Ecto neural progenitor cell (in vitro differentiated cells): Measurements from ENCODE around the gene REV3L.
"Not testable (repeated sequence)": the region's sequence is repeated elsewhere in the genome, so short reads cannot be mapped to it uniquely, and the experiment has no call there.

Source experiments
- DNase-seq: peaks from one replicate; pipeline ENCODE4 v3.0.0-alpha.2; 2018; ENCODE audit warnings: low spot score

The REV3L gene

GRCh38 chr6:111260570-111261298 lies 222.3 kb downstream of the REV3L start:
- no peak for DNase-seq

- peak; percentile 98 for DNase-seq
These were observed 223.8 kb downstream of the REV3L start for GRCh38 chr6:111259089-111259831.

GRCh38 chr6:111258615-111259088 lies 224.4 kb downstream of the REV3L start:
- no peak for DNase-seq

GRCh38 chr6:111258010-111258409 lies 225.0 kb downstream of the REV3L start:
- no peak for DNase-seq

- DNase-seq, result no peak
These were observed 226.4 kb downstream of the REV3L start for GRCh38 chr6:111256646-111257045.

- not testable (repeated sequence) for DNase-seq
These were observed 227.2 kb downstream of the REV3L start for GRCh38 chr6:111255838-111256237.

GRCh38 chr6:111254779-111255166 lies 228.2 kb downstream of the REV3L start:
- DNase-seq, result no peak

GRCh38 chr6:111254004-111254778 lies 228.8 kb downstream of the REV3L start:
- DNase-seq, result no peak

- DNase-seq, result no peak
These were observed 230.3 kb downstream of the REV3L start for GRCh38 chr6:111252726-111253125.

- no peak for DNase-seq
These were observed 232.1 kb downstream of the REV3L start for GRCh38 chr6:111250791-111251354.
